Measurements from ENCODE around the gene RBM41.

The RBM41 gene

GRCh38 chrX:107014936-107015335 is 103.7 kb downstream of the RBM41 start:
- DNase-seq, result no peak
